ENCODE results near the gene CCDC15.
"Not testable (repeated sequence)": the region's sequence is repeated elsewhere in the genome, so short reads cannot be mapped to it uniquely, and the experiment has no call there.

The CCDC15 gene

DNA sequence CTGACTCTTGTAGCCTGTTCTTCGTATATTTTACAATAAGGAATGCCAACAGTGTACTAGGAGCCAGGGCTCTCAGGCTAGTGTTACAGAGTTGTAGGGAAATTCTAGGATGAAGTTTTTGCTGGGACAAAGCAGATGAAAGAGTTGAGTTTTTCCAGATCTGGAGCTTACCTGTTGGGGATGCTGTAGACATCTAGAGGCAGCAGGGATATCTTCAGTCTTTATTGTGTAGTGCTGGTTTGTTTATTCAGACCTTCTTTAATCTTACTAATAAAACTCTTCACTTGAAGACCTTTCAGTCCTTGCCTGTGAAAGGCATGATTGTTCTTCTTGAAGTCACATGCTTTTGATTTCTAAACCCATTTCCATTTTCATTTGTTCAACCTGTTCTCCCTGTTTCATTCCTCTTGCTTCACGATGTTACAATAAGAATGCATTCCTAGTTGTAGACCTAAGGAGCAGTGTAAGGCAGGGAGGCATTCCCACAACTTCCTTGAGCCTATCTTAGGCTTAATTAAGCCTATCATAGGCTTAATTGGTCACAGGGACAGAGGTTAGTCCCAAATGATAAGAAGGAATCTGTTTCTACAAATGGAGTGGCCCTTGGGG is 101.2 kb downstream of the CCDC15 start:
- Histone ChIP-seq H3K4me1 (ENCODE audit: control insufficient read depth, insufficient read depth, low read length) (no peaks in the 10 kb centered on the region), H3K36me3 (ENCODE audit: control insufficient read depth, insufficient read depth, low read length) (no peaks in the 10 kb centered on the region), H3K27me3 (ENCODE audit: control insufficient read depth, insufficient read depth, low read length) (no peaks in the 10 kb centered on the region), H3K27ac (ENCODE audit: low read length) (no peak overlapping the region), H3K9me3 (ENCODE audit: control insufficient read depth, insufficient read depth, low read length) (no peaks in the 10 kb centered on the region), H3K4me3 (ENCODE audit: low read length) (no peak overlapping the region)
- no peak for DNase-seq (ENCODE audit: low read depth, low spot score)
- WGBS (ENCODE audit: insufficient coverage, insufficient read length), result no CpG with 5 or more reads among the region's 2 CpGs

DNA sequence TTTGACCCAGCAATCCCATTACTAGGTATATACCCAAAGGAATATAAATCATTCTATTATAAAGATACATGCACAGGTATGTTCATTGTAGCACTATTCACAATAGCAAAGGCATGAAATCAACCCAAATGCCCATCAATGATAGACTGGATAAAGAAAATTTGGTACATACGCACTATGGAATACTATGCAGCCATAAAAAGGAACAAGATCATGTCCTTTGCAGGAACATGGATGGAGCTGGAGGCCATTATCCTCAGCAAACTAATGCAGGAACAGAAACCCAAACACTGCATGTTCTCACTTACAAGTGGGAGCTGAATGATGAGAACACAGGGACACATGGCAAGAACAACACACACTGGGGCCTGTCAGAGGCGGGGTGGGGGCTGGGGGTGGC is 102.1 kb downstream of the CCDC15 start:
- H3K36me3 ChIP-seq (ENCODE audit: control insufficient read depth, insufficient read depth, low read length); DNase-seq (ENCODE audit: low read depth, low spot score); H3K9me3 ChIP-seq (ENCODE audit: control insufficient read depth, insufficient read depth, low read length); H3K4me1 ChIP-seq (ENCODE audit: control insufficient read depth, insufficient read depth, low read length); H3K27me3 ChIP-seq (ENCODE audit: control insufficient read depth, insufficient read depth, low read length); H3K27ac ChIP-seq (ENCODE audit: low read length); H3K4me3 ChIP-seq (ENCODE audit: low read length): not testable (repeated sequence)
- WGBS (ENCODE audit: insufficient coverage, insufficient read length), result no CpG with 5 or more reads among the region's 2 CpGs

DNA sequence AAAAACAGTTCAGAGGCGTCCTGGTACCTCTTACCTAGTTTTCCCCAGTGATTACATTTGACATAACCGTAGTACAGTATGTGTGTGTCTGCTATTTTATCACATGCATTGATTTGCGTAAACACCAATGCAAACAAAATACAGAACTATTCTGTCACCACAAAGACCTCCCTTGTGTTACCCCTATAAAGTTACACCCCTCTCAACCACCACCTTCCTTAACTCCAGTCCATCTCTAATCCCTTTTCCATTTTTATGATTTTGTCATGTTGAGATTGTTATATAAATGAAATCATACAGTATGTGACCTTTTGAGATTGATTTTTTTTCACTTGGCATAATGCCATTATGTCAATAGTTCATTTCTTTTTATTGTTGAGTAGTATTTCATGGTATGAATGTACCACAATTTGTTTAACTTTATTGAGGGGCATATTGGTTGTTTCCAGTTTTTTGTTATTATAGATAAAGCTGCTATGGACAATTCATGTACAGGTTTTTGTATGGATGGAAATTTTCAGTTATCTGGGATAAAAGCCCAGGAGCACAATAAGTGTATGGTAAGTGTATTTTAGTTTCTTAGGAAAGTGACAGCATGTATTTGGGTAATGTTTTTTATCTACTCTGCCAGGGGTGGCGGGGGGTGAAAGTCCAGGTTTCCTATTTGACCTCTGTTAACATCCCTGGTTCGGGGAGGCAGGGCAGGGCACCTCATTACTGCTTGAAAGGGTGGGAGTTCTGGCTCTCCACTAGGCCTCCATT is 103.1 kb downstream of the CCDC15 start:
- no peaks in the 10 kb centered on the region for H3K9me3 ChIP-seq (ENCODE audit: control insufficient read depth, insufficient read depth, low read length)
- no peak for DNase-seq (ENCODE audit: low read depth, low spot score)
- no peak overlapping the region for H3K27ac ChIP-seq (ENCODE audit: low read length)
- H3K27me3 ChIP-seq (ENCODE audit: control insufficient read depth, insufficient read depth, low read length), result peaks cover 7% of the 10 kb centered on the region; the same call in 1 of the 2 replicates
- H3K36me3 ChIP-seq (ENCODE audit: control insufficient read depth, insufficient read depth, low read length), result no peaks in the 10 kb centered on the region
- no peaks in the 10 kb centered on the region for H3K4me1 ChIP-seq (ENCODE audit: control insufficient read depth, insufficient read depth, low read length)
- H3K4me3 ChIP-seq (ENCODE audit: low read length), result no peak overlapping the region
- no CpG with 5 or more reads among the region's 5 CpGs for WGBS (ENCODE audit: insufficient coverage, insufficient read length)

DNA sequence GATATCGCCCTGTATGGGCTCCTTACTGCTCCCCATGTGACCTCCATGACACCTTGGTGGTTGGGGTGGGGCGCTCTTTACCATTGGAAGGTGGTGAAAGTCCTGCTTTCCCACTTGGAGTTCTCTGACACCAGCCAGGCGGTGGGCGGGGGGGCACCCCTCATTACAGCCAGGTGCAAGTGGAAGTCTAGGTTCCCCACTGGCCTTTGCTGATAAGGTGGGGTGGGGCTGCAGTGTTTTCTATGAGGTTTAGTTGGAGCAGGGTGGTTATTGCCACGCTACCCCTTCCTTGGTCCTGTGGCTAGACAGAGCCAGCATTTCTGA is 103.7 kb downstream of the CCDC15 start:
- peaks cover 13% of the 10 kb centered on the region; the same call in 1 of the 2 replicates for H3K27me3 ChIP-seq (ENCODE audit: control insufficient read depth, insufficient read depth, low read length)
- H3K4me3 ChIP-seq (ENCODE audit: low read length), result no peak overlapping the region
- no CpG with 5 or more reads among the region's 5 CpGs for WGBS (ENCODE audit: insufficient coverage, insufficient read length)
- no peaks in the 10 kb centered on the region for H3K36me3 ChIP-seq (ENCODE audit: control insufficient read depth, insufficient read depth, low read length)
- H3K27ac ChIP-seq (ENCODE audit: low read length), result no peak overlapping the region
- DNase-seq (ENCODE audit: low read depth, low spot score), result no peak
- H3K9me3 ChIP-seq (ENCODE audit: control insufficient read depth, insufficient read depth, low read length), result no peaks in the 10 kb centered on the region
- no peaks in the 10 kb centered on the region for H3K4me1 ChIP-seq (ENCODE audit: control insufficient read depth, insufficient read depth, low read length)

DNA sequence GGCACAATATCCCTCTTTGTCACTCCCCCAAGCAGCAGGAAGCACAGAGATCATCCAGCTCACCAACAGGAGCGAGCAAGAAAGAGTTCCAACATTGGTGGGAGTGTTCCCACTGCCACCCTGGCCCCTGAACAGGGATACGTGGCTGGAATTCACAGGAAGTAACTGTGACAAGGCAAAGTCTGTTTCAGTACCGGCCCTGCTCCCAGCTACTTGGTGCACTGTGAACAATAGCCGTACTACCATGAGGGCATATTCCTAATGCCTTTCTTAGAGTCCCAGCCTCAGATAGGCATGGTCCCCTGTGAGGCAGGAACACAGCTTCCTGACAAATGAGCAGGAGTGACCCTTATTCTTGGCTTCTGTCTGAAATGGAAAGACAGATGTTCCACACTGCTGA is 107.3 kb downstream of the CCDC15 start:
- Histone ChIP-seq H3K4me3 (ENCODE audit: low read length) (no peak overlapping the region), H3K9me3 (ENCODE audit: control insufficient read depth, insufficient read depth, low read length) (no peaks in the 10 kb centered on the region), H3K27me3 (ENCODE audit: control insufficient read depth, insufficient read depth, low read length) (peaks cover 14% of the 10 kb centered on the region; the same call in 1 of the 2 replicates), H3K27ac (ENCODE audit: low read length) (no peak overlapping the region), H3K36me3 (ENCODE audit: control insufficient read depth, insufficient read depth, low read length) (no peaks in the 10 kb centered on the region), H3K4me1 (ENCODE audit: control insufficient read depth, insufficient read depth, low read length) (no peaks in the 10 kb centered on the region)
- WGBS (ENCODE audit: insufficient coverage, insufficient read length), result no CpG with 5 or more reads among the region's 4 CpGs
- no peak for DNase-seq (ENCODE audit: low read depth, low spot score)

DNA sequence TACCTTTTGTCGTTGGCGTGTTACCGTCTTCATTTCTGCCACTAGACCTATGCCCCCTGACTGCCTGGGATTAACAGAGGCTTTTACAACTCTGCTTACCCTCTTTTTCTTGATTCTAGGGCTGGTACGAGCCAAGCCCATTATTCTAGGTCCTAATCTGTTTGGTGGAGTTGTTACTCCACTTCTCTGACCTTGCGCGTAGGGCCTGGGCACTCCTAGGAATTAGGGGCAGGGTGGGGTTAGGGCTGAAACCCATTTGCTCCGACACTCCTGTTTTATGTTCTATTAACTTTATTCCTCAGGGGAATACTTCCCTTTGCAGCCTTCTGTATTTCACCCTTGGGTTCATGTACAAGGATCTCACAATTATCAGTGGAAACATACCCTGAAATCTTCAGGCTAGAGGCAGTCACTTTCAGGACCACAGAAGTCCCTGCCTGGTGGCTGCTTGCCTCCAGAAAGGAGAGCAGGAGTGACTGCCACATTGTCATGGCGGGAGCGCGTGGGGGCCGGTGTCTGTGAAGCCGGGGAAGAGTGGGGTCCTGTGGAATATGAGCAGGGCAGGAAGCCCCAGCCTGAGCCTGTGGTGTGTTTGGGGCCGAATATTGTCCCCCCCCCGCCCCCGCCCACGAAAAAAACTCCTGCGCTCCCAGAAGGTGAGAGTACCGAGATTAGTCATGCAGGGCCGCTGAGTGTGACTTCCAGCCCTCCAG is 108.4 kb downstream of the CCDC15 start:
- Histone ChIP-seq H3K9me3 (ENCODE audit: control insufficient read depth, insufficient read depth, low read length) (no peaks in the 10 kb centered on the region), H3K4me1 (ENCODE audit: control insufficient read depth, insufficient read depth, low read length) (no peaks in the 10 kb centered on the region), H3K27ac (ENCODE audit: low read length) (no peak overlapping the region), H3K36me3 (ENCODE audit: control insufficient read depth, insufficient read depth, low read length) (no peaks in the 10 kb centered on the region), H3K4me3 (ENCODE audit: low read length) (peak overlapping the region; percentile 49; the same call in 1 of the 2 replicates), H3K27me3 (ENCODE audit: control insufficient read depth, insufficient read depth, low read length) (peaks cover 14% of the 10 kb centered on the region; the same call in 1 of the 2 replicates)
- WGBS (ENCODE audit: insufficient coverage, insufficient read length), result no CpG with 5 or more reads among the region's 19 CpGs
- DNase-seq (ENCODE audit: low read depth, low spot score), result no peak

DNA sequence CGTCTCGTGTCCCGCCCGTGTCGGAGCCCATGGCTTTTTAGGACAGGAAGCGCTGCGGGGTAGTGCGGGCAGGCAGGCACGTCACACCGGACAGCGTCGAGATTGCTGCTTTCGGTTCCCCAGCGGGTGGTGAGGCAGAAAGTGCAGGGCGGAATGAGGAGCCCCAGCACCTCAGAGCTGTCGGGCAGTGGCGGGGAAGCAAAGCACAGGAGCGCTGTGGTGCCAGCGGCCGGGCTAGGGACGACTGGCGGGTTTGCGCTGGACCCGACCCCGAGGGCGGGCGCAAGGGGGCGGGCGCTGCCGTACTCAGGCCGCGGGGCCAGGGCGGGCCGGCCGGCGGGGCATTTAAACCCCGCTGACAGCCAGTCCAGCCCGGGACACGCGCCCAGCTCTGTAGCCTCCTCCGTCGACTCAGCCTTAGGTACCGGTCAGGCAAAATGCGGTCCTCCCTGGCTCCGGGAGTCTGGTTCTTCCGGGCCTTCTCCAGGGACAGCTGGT is 109.0 kb downstream of the CCDC15 start, which contains the start of gene SLC37A2:
Gene SLC37A2 (plus strand): TSS at position 375 of the 498 bp plus-strand sequence. CDS start 63 bp downstream, at position 438.
- Histone ChIP-seq H3K9me3 (ENCODE audit: control insufficient read depth, insufficient read depth, low read length) (no peaks in the 10 kb centered on the region), H3K27ac (ENCODE audit: low read length) (no peak within 1 kb of the TSS), H3K27me3 (ENCODE audit: control insufficient read depth, insufficient read depth, low read length) (peaks cover 14% of the 10 kb centered on the region; the same call in 1 of the 2 replicates), H3K36me3 (ENCODE audit: control insufficient read depth, insufficient read depth, low read length) (no peaks in the 10 kb centered on the region), H3K4me3 (ENCODE audit: low read length) (peak within 1 kb of the TSS; percentile 49; the same call in 1 of the 2 replicates), H3K4me1 (ENCODE audit: control insufficient read depth, insufficient read depth, low read length) (no peaks in the 10 kb centered on the region)
- no CpG with 5 or more reads among the region's 46 CpGs for WGBS (ENCODE audit: insufficient coverage, insufficient read length)
- DNase-seq (ENCODE audit: low read depth, low spot score), result no peak

DNA sequence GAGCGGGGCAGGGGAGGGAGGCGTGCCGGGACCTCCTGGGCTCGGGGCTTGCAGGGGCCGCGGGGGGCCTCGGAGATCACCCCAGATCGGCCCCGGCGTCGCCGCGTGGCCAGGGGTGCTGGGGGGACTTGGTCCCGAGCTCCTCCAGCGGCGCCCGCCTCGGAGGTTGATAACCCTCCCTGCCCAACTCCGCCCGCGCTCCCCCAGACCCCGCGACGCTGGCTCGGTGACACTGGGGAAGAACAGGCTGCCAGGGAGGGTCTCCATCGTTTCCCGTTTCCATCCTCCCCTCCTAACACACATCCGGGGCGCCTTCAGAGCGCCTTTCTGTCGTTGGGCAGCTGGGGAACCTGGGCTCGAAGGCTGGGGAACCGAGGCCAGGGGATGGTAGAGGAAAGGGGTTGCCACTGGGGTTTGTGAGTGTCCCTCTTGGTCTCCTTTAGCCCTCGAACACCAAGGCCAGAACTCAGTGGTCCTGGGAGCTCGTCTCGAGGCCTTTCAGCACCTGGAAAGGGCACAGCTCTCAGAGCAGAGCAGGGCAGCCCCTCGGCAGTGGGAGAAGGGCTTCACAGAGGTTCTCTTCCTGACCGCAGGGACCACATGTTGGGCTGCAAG is 109.5 kb downstream of the CCDC15 start:
- Histone ChIP-seq H3K4me3 (ENCODE audit: low read length) (peak overlapping the region; percentile 49; the same call in 1 of the 2 replicates), H3K27ac (ENCODE audit: low read length) (no peak overlapping the region), H3K9me3 (ENCODE audit: control insufficient read depth, insufficient read depth, low read length) (no peaks in the 10 kb centered on the region), H3K27me3 (ENCODE audit: control insufficient read depth, insufficient read depth, low read length) (peaks cover 14% of the 10 kb centered on the region; the same call in 1 of the 2 replicates), H3K36me3 (ENCODE audit: control insufficient read depth, insufficient read depth, low read length) (no peaks in the 10 kb centered on the region), H3K4me1 (ENCODE audit: control insufficient read depth, insufficient read depth, low read length) (no peaks in the 10 kb centered on the region)
- DNase-seq (ENCODE audit: low read depth, low spot score), result no peak
- WGBS (ENCODE audit: insufficient coverage, insufficient read length), result no CpG with 5 or more reads among the region's 38 CpGs

DNA sequence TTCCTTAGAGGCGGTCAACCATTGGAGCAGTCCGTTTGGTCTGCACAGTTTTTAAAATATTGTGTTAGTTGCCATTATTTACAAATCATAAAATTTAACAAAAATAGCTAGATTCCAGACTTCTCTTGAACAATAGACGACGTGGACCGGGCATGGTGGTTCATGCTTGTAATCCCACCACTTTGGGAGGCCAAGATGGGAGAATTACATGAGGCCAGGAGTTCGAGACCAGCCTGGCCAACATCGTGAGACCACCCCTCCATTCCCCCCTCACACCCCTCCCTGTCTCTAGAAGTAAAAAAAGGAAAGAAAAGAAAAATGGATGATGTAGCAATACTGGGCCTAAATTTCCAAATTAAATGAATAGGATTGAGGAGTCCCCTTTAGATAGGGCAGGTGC is 110.1 kb downstream of the CCDC15 start:
- Histone ChIP-seq H3K4me1 (ENCODE audit: control insufficient read depth, insufficient read depth, low read length) (no peaks in the 10 kb centered on the region), H3K4me3 (ENCODE audit: low read length) (peak overlapping the region; percentile 49; the same call in 1 of the 2 replicates), H3K27ac (ENCODE audit: low read length) (no peak overlapping the region), H3K36me3 (ENCODE audit: control insufficient read depth, insufficient read depth, low read length) (no peaks in the 10 kb centered on the region), H3K9me3 (ENCODE audit: control insufficient read depth, insufficient read depth, low read length) (no peaks in the 10 kb centered on the region), H3K27me3 (ENCODE audit: control insufficient read depth, insufficient read depth, low read length) (peaks cover 14% of the 10 kb centered on the region; the same call in 1 of the 2 replicates)
- no CpG with 5 or more reads among the region's 7 CpGs for WGBS (ENCODE audit: insufficient coverage, insufficient read length)
- no peak for DNase-seq (ENCODE audit: low read depth, low spot score)

DNA sequence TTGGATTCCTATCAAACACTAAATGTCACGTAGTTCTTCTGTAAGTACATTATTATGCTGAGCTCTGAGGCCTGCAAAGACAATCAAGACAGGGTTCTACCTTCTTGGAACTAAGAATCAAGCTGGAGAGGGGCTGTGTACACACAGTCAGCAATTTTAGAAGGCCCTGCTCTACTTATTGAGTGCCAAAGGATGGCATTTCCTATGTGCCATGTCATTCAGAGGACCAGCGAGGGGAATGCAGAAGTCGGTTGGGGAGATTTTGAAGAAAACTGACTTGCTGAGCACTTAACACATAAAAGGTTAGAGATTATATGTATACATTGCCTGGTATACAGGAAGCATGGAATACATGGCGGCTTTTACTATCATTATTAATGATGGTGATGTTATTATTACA is 114.4 kb downstream of the CCDC15 start:
- Histone ChIP-seq H3K9me3 (ENCODE audit: control insufficient read depth, insufficient read depth, low read length) (no peaks in the 10 kb centered on the region), H3K27me3 (ENCODE audit: control insufficient read depth, insufficient read depth, low read length) (no peaks in the 10 kb centered on the region; the same call in 1 of the 2 replicates), H3K4me3 (ENCODE audit: low read length) (no peak overlapping the region), H3K36me3 (ENCODE audit: control insufficient read depth, insufficient read depth, low read length) (no peaks in the 10 kb centered on the region), H3K4me1 (ENCODE audit: control insufficient read depth, insufficient read depth, low read length) (no peaks in the 10 kb centered on the region), H3K27ac (ENCODE audit: low read length) (no peak overlapping the region)
- DNase-seq (ENCODE audit: low read depth, low spot score), result no peak
- WGBS (ENCODE audit: insufficient coverage, insufficient read length), result no CpG with 5 or more reads among the region's 4 CpGs
